ENCODE measurements around the gene TNIK.

TNIK gene

DNA sequence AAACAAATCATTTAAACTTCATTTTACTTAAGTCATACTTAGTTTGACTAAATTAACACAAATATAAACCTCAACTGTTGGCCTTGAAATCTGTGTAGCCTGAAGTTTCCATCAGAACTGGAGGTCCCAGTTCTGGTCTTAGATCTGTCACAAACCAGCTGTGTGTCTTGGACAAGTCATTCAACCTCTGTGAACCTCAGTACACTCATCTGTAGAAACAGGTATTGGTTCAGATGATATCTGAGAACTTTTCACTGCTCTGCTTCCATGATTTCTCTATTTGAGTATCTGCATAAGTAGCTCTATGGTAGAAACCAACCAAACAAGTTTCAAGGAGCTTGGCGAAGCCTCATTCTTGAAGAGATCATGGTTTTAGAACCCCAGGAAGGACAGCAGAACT, 373.3 kb downstream of the TNIK start:
- H3K4me3 ChIP-seq (ENCODE audit: low read length): no peak overlapping the region
- TF ChIP-seq, protein P1, sequence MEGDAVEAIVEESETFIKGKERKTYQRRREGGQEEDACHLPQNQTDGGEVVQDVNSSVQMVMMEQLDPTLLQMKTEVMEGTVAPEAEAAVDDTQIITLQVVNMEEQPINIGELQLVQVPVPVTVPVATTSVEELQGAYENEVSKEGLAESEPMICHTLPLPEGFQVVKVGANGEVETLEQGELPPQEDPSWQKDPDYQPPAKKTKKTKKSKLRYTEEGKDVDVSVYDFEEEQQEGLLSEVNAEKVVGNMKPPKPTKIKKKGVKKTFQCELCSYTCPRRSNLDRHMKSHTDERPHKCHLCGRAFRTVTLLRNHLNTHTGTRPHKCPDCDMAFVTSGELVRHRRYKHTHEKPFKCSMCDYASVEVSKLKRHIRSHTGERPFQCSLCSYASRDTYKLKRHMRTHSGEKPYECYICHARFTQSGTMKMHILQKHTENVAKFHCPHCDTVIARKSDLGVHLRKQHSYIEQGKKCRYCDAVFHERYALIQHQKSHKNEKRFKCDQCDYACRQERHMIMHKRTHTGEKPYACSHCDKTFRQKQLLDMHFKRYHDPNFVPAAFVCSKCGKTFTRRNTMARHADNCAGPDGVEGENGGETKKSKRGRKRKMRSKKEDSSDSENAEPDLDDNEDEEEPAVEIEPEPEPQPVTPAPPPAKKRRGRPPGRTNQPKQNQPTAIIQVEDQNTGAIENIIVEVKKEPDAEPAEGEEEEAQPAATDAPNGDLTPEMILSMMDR (conservative IDR thresholded peaks at IDR 0.05; ENCODE audit: low read length): no peak
- no peak for DNase-seq (ENCODE audit: low read depth)

DNA sequence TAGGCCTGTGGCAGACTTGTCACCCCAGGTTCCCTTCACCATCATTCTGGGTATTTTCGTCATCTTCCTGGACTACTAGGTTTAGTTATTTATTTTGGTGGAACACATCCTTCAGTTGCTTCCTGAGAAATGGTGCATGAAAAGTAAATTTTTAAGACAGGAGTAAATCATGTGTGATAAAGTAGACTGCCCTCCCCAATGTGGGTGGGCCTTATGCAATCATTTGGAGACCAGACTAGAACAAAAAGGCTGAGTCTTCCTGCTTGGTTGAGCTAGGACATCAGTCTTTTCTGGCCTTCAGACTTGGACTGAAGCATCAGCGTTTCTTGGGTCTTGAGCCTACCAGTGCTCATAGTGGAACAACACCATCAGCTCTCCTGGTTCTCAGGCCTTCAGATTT, 382.9 kb downstream of the TNIK start:
- H3K4me3 ChIP-seq (ENCODE audit: low read length): no peak overlapping the region
- DNase-seq (ENCODE audit: low read depth): no peak
- TF ChIP-seq, protein P1 (conservative IDR thresholded peaks at IDR 0.05; ENCODE audit: low read length): no peak

DNA sequence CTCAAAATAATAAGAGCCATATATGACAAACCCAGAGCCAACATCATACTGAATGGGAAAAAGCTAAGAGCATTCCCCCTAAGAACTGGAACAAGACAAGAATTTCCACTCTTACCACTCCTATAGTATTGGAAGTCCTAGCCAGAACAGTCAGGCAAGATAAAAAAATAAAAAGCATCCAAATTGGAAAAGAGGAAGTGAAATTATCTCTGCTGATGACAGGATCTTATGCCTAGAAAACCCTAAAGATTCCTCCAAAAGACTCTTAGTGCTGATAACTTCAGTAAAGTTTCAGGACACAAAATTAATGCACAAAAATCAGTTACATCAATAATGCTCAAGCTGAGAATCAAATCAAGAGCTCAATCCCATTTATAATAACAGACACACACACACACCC, 387.8 kb downstream of the TNIK start:
- TF ChIP-seq, protein P1 (conservative IDR thresholded peaks at IDR 0.05; ENCODE audit: low read length): no peak
- DNase-seq (ENCODE audit: low read depth): no peak
- no peak overlapping the region for H3K4me3 ChIP-seq (ENCODE audit: low read length)

DNA sequence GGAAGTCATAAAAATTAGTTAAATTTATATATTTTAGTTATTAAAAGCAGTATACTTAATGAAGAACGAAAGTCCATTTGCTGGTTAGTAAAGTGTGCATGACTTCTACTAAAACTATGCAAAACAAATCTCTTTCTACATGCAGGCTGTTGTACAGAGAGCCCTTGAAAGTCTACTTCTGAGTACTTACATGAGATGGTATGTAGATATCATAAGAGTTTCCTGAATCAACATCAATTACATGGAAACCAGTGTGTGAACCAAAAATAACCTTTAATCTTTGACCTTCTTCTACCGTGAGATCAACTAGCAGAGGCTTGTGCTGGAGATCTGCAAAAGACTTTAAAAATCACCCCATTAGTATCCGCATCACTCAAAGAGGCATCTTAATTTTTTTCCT, 391.5 kb downstream of the TNIK start:
- peak; percentile 22 for DNase-seq (ENCODE audit: low read depth)
- TF ChIP-seq, protein P1 (conservative IDR thresholded peaks at IDR 0.05; ENCODE audit: low read length): no peak
- H3K4me3 ChIP-seq (ENCODE audit: low read length): no peak overlapping the region

- DNase-seq (ENCODE audit: low read depth): no peak
- TF ChIP-seq, protein P1 (conservative IDR thresholded peaks at IDR 0.05; ENCODE audit: low read length): no peak
- H3K4me3 ChIP-seq (ENCODE audit: low read length): no peak overlapping the region
These were observed 394.0 kb downstream of the TNIK start for GRCh38 chr3:171066206-171066605.

- TF ChIP-seq, protein P1 (conservative IDR thresholded peaks at IDR 0.05; ENCODE audit: low read length): no peak
- H3K4me3 ChIP-seq (ENCODE audit: low read length): no peak overlapping the region
- no peak for DNase-seq (ENCODE audit: low read depth)
These were observed 394.5 kb downstream of the TNIK start for GRCh38 chr3:171065732-171066131.

GRCh38 chr3:171064461-171064860, 395.7 kb downstream of the TNIK start:
- H3K4me3 ChIP-seq (ENCODE audit: low read length): no peak overlapping the region
- TF ChIP-seq, protein P1 (conservative IDR thresholded peaks at IDR 0.05; ENCODE audit: low read length): no peak
- DNase-seq (ENCODE audit: low read depth): no peak
